NCI-H2196 (cell line): ENCODE data around the gene TRPT1.

Experiments used
- DNase-seq: peaks from one replicate; lab custom pipeline; 2025; ENCODE audit not compliant: unreplicated experiment; lab: John Stamatoyannopoulos, UW

The TRPT1 gene

GRCh38 chr11:64225608-64226506 lies at the start of gene TRPT1, which contains the start of gene NUDT22:
TSS of gene TRPT1 (minus strand) at chr11:64226186. CDS start at chr11:64225860, 326 bp downstream.
TSS of gene NUDT22 (plus strand) at chr11:64226274. CDS start at chr11:64226653, 379 bp downstream.
- peak; percentile 90 for DNase-seq

GRCh38 chr11:64275031-64275800 lies 49.2 kb upstream of the TRPT1 start:
- no peak for DNase-seq

- peak; percentile 99 for DNase-seq
These were observed 43.7 kb upstream of the TRPT1 start for GRCh38 chr11:64269540-64270220.

- DNase-seq: peak; percentile 48
These were observed 43.0 kb upstream of the TRPT1 start for GRCh38 chr11:64268893-64269539.

- DNase-seq: peak; percentile 53
These were observed 42.3 kb upstream of the TRPT1 start for GRCh38 chr11:64268025-64268892.

- no peak for DNase-seq
These were observed 41.4 kb upstream of the TRPT1 start for GRCh38 chr11:64267207-64267945.

- DNase-seq: no peak
These were observed 40.4 kb upstream of the TRPT1 start for GRCh38 chr11:64266339-64266738.

- no peak for DNase-seq
These were observed 39.5 kb upstream of the TRPT1 start for GRCh38 chr11:64265176-64266160.

- DNase-seq: no peak
These were observed 38.4 kb upstream of the TRPT1 start for GRCh38 chr11:64264371-64264852.

- DNase-seq: no peak
These were observed 37.9 kb upstream of the TRPT1 start for GRCh38 chr11:64263947-64264317.

GRCh38 chr11:64263021-64263946 lies 37.3 kb upstream of the TRPT1 start:
- DNase-seq: no peak

GRCh38 chr11:64262271-64263002 lies 36.5 kb upstream of the TRPT1 start:
- DNase-seq: no peak

GRCh38 chr11:64261556-64262080 lies 35.6 kb upstream of the TRPT1 start:
- no peak for DNase-seq

GRCh38 chr11:64260147-64260708 lies 34.2 kb upstream of the TRPT1 start:
- no peak for DNase-seq

GRCh38 chr11:64259533-64260067 lies 33.6 kb upstream of the TRPT1 start:
- no peak for DNase-seq
